ENCODE results near the gene COA7. TPM values are rescaled to one million over a fixed set of nuclear protein-coding genes. Genes with fewer than 3 reads are reported as not detected.
A peak's percentile ranks its signal among the peaks of the same experiment; 100 is the strongest.

Gene COA7
- total RNA-seq, 4 donors from 2014 or later, result 7.2 to 17.5 (median 8.9) TPM

DNA sequence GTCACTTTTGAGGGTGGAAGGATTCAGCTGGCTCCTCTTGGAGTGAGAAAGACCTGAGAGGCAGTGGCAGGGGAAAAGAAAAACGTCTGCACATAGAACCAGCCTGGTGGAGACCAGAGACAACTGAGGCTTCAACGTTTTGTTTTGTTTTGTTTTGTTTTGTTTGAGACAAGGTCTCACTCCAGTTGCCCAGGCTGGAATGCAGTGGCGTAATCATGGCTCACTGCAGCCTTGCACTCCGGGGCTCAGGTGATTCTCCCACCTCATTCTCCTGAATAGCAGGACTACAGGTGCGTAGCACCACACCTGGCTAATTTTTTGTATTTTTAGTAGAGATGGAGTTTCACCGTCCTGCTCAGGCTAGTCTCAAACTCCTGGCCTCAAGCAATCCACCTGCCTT, 52.9 kb downstream of the COA7 start:
- no peak overlapping the region for H3K4me3 ChIP-seq (ENCODE audit: low read depth, poor library complexity, severe bottlenecking)
- WGBS, 2 donors, result 75 to 76% methylated on average over 6 of the region's 6 CpGs
- intact Hi-C loops (cut with DNase I; ENCODE audit: low total_unique reads), result no loop called here
- no peak for TF ChIP-seq POLR2A (IDR thresholded peaks at IDR 0.05)
- TF ChIP-seq, protein P1, sequence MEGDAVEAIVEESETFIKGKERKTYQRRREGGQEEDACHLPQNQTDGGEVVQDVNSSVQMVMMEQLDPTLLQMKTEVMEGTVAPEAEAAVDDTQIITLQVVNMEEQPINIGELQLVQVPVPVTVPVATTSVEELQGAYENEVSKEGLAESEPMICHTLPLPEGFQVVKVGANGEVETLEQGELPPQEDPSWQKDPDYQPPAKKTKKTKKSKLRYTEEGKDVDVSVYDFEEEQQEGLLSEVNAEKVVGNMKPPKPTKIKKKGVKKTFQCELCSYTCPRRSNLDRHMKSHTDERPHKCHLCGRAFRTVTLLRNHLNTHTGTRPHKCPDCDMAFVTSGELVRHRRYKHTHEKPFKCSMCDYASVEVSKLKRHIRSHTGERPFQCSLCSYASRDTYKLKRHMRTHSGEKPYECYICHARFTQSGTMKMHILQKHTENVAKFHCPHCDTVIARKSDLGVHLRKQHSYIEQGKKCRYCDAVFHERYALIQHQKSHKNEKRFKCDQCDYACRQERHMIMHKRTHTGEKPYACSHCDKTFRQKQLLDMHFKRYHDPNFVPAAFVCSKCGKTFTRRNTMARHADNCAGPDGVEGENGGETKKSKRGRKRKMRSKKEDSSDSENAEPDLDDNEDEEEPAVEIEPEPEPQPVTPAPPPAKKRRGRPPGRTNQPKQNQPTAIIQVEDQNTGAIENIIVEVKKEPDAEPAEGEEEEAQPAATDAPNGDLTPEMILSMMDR (IDR thresholded peaks at IDR 0.05), result no peak
- no peak for DNase-seq (ENCODE audit: low spot score in 2 of 2)

DNA sequence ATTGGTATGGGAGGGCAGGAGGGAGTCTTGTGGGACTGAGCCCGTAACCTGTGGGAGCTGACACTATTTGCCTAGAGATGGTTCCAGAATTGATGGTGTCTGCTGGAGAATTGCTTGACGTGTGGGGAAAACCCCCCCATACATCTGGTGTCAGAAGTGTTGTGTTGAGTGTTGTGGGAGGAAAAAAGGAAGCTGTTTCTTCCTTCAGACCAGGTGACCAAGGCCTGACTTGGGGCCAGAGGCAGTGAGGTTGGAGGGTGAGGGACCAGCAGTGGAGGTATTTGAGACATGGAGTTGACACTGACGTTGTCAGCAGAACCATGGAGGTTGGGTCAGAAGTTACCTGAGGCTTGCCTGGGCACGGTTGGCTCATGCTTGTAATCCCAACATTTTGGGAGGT, 56.8 kb downstream of the COA7 start:
- no peak for DNase-seq (ENCODE audit: low spot score in 2 of 2)
- TF ChIP-seq, protein P1 (IDR thresholded peaks at IDR 0.05), result no peak
- no peak for TF ChIP-seq POLR2A (IDR thresholded peaks at IDR 0.05)
- H3K4me3 ChIP-seq (ENCODE audit: low read depth, poor library complexity, severe bottlenecking), result no peak overlapping the region
- WGBS, 2 donors, result 87 to 94% methylated on average over 4 of the region's 4 CpGs
- intact Hi-C loops (cut with DNase I; ENCODE audit: low total_unique reads), result no loop called here

- no peak overlapping the region for H3K4me3 ChIP-seq (ENCODE audit: low read depth, poor library complexity, severe bottlenecking)
- no peak for DNase-seq (ENCODE audit: low spot score in 2 of 2)
- 84 to 90% methylated on average over 6 of the region's 6 CpGs for WGBS, 2 donors
- TF ChIP-seq, protein P1 (IDR thresholded peaks at IDR 0.05), result no peak
- TF ChIP-seq POLR2A (IDR thresholded peaks at IDR 0.05), result no peak
- intact Hi-C loops (cut with DNase I; ENCODE audit: low total_unique reads), result no loop called here
Observed at GRCh38 chr1:52640697-52641096, 57.5 kb downstream of the COA7 start.

GRCh38 chr1:52637946-52638345, 60.2 kb downstream of the COA7 start:
- intact Hi-C loops (cut with DNase I; ENCODE audit: low total_unique reads), result no loop called here
- 85 to 86% methylated on average over 4 of the region's 4 CpGs for WGBS, 2 donors
- TF ChIP-seq, protein P1 (IDR thresholded peaks at IDR 0.05), result no peak
- no peak for TF ChIP-seq POLR2A (IDR thresholded peaks at IDR 0.05)

DNA sequence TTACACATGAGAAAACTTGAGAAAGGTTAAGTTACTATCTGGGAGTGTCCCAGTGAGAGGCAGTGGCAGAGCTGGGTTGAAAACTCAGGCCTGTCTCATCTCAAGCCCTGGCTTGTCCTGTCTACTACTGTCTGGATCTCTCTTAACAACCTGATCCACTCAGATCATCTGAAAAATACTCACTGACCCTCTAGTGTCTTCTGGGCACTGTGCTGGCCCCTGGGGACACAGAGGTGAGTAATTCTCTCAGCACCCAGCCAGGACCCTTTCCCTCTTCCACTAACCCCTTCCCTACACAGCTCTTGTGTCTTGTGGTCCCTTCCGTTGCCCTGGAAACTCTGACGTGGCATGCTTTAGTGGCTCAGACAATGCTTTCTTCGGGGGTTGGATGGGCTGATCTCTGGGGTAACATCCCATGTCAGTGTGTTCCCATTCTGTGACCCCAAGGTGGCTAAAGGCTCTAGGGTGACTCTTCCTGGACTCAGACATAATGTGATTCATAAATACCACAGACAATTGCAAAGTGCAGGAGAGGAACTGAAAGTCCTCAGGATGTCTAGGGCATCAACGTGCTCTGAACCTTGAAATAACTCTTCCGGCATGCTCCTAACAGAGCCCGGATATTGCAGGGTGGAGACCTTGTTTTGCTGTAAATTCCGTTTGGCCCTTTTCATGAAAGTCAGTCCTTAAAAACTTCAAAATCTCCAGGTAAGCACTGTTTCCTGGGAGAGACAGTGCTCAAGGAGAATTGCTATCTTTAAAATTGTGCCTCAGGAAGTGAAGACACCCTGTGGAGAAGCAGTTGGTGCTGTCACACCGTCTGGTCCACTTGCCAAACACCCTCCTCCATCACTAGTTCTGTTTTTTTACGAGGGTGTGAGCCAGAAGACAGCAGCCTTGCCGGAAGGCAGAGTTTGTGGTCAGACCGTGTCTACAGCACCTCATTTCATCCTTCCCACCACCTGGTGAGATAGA, 61.1 kb downstream of the COA7 start:
- H3K4me3 ChIP-seq (ENCODE audit: low read depth, poor library complexity, severe bottlenecking), result no peak overlapping the region
- intact Hi-C loops (cut with DNase I; ENCODE audit: low total_unique reads), result no loop called here
- peak in 1 of 2 donors; percentile 67 for DNase-seq (ENCODE audit: low spot score in 2 of 2)
- 62 to 66% methylated on average over 11 of the region's 11 CpGs for WGBS, 2 donors
- TF ChIP-seq POLR2A (IDR thresholded peaks at IDR 0.05), result no peak
- TF ChIP-seq, protein P1 (IDR thresholded peaks at IDR 0.05), result no peak

More at GRCh38 chr1:52637946-52638345, 60.2 kb downstream of the COA7 start:
- DNase-seq (ENCODE audit: low spot score in 2 of 2), result peak in 1 of 2 donors; percentile 28
- H3K4me3 ChIP-seq (ENCODE audit: low read depth, poor library complexity, severe bottlenecking), result no peak overlapping the region
